ENCODE results near the gene DNAH11.
"Not testable (repeated sequence)": the region's sequence is repeated elsewhere in the genome, so short reads cannot be mapped to it uniquely, and the experiment has no call there.

The DNAH11 gene

DNA sequence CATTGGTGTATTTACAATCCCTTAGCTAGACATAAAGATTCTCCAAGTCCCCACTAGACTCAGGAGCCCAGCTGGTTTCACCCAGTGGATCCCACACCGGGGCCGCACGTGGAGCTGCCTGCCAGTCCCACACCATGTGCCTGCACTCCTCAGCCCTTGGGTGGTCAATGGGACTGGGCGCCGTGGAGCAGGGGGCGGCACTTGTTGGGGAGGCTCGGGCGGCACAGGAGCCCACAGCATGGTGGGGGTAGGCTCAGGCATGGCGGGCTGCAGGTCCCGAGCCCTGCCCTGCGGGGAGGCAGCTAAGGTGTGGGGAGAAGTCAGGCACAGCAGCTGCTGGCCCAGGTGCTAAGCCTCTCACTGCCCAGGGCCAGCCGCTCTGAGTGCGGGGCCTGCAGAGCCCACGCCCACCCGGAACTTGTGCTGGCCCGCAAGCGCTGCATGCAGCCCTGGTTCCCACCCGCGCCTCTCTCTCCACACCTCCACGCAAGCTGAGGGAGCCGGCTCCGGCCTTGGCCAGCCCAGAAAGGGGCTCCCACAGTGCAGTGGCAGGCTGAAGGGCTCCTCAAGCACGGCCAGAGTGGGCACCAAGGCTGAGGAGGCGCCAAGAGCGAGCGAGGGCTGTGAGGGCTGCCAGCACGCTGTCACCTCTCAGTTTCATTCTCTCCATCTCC is 6.3 kb upstream of the DNAH11 start:
- H3K27me3 ChIP-seq (ENCODE audit: insufficient read depth, low read length); H3K23ac ChIP-seq (ENCODE audit: low read length); H3K4me1 ChIP-seq (ENCODE audit: control insufficient read depth in 1 of 2, insufficient read depth in 2 of 2, low read length in 2 of 2); H3K14ac ChIP-seq (ENCODE audit: low read length); DNase-seq; H3K18ac ChIP-seq (ENCODE audit: low read length); H3K27ac ChIP-seq (ENCODE audit: low read depth, low read length); H3K79me1 ChIP-seq (ENCODE audit: low read length); H2BK5ac ChIP-seq (ENCODE audit: low read depth, low read length, poor library complexity); H2AK5ac ChIP-seq (ENCODE audit: low read length); H4K8ac ChIP-seq (ENCODE audit: low read depth, low read length); H3K4me2 ChIP-seq (ENCODE audit: low read length); H3K4me3 ChIP-seq (ENCODE audit: low read depth, low read length); H3K9ac ChIP-seq (ENCODE audit: low read length); H2AFZ ChIP-seq (ENCODE audit: insufficient read depth, low read length, poor library complexity); H2BK120ac ChIP-seq (ENCODE audit: insufficient read depth, low read length, poor library complexity); H2BK12ac ChIP-seq (ENCODE audit: low read length); H3K4ac ChIP-seq (ENCODE audit: low read depth, low read length); H4K12ac ChIP-seq (ENCODE audit: low read depth, low read length); H3K9me3 ChIP-seq (ENCODE audit: insufficient read depth, low read depth, low read length); H3K36me3 ChIP-seq (ENCODE audit: control insufficient read depth in 1 of 2, insufficient read depth in 2 of 2, low read length in 2 of 2); H3K79me2 ChIP-seq (ENCODE audit: control insufficient read depth, insufficient read depth, low read length, poor library complexity); H4K91ac ChIP-seq (ENCODE audit: low read depth, low read length): not testable (repeated sequence)
- no CpG with 5 or more reads among the region's 27 CpGs for WGBS (ENCODE audit: extremely low coverage, insufficient coverage, insufficient read length)

GRCh38 chr7:21538936-21539495 is 3.8 kb upstream of the DNAH11 start:
- Histone ChIP-seq H2BK12ac (ENCODE audit: low read length) (no peak overlapping the region), H3K9ac (ENCODE audit: low read length) (no peak overlapping the region), H3K27me3 (ENCODE audit: insufficient read depth, low read length) (no peaks in the 10 kb centered on the region), H3K79me2 (ENCODE audit: control insufficient read depth, insufficient read depth, low read length, poor library complexity) (no peaks in the 10 kb centered on the region), H3K4ac (ENCODE audit: low read depth, low read length) (no peak overlapping the region), H2AFZ (ENCODE audit: insufficient read depth, low read length, poor library complexity) (no peak overlapping the region), H3K36me3 (ENCODE audit: control insufficient read depth in 1 of 2, insufficient read depth in 2 of 2, low read length in 2 of 2) (no peaks in the 10 kb centered on the region), H4K91ac (ENCODE audit: low read depth, low read length) (no peak overlapping the region), H3K79me1 (ENCODE audit: low read length) (no peaks in the 10 kb centered on the region), H2BK5ac (ENCODE audit: low read depth, low read length, poor library complexity) (no peak overlapping the region), H4K12ac (ENCODE audit: low read depth, low read length) (no peak overlapping the region), H3K18ac (ENCODE audit: low read length) (no peak overlapping the region), H3K4me3 (ENCODE audit: low read depth, low read length) (no peak overlapping the region), H3K14ac (ENCODE audit: low read length) (no peak overlapping the region), H3K9me3 (ENCODE audit: insufficient read depth, low read depth, low read length) (peaks cover 3% of the 10 kb centered on the region), H2AK5ac (ENCODE audit: low read length) (no peak overlapping the region), H3K27ac (ENCODE audit: low read depth, low read length) (no peak overlapping the region), H2BK120ac (ENCODE audit: insufficient read depth, low read length, poor library complexity) (no peak overlapping the region), H3K4me2 (ENCODE audit: low read length) (no peak overlapping the region), H3K4me1 (ENCODE audit: control insufficient read depth in 1 of 2, insufficient read depth in 2 of 2, low read length in 2 of 2) (peaks cover 3 to 5% of the 10 kb centered on the region in 2 experiments), H3K23ac (ENCODE audit: low read length) (no peak overlapping the region), H4K8ac (ENCODE audit: low read depth, low read length) (no peak overlapping the region)
- DNase-seq: no peak
- WGBS (ENCODE audit: extremely low coverage, insufficient coverage, insufficient read length): no CpG with 5 or more reads among the region's 3 CpGs

- WGBS (ENCODE audit: extremely low coverage, insufficient coverage, insufficient read length): no CpG with 5 or more reads among the region's 31 CpGs
- Histone ChIP-seq H2BK5ac (ENCODE audit: low read depth, low read length, poor library complexity) (no peak overlapping the region), H3K14ac (ENCODE audit: low read length) (no peak overlapping the region), H3K18ac (ENCODE audit: low read length) (no peak overlapping the region), H3K79me1 (ENCODE audit: low read length) (peaks cover 1% of the 10 kb centered on the region), H2BK12ac (ENCODE audit: low read length) (no peak overlapping the region), H3K4me3 (ENCODE audit: low read depth, low read length) (peak overlapping the region; percentile 72), H4K8ac (ENCODE audit: low read depth, low read length) (no peak overlapping the region), H2BK120ac (ENCODE audit: insufficient read depth, low read length, poor library complexity) (no peak overlapping the region), H3K9me3 (ENCODE audit: insufficient read depth, low read depth, low read length) (no peaks in the 10 kb centered on the region), H2AFZ (ENCODE audit: insufficient read depth, low read length, poor library complexity) (peak overlapping the region; percentile 58), H3K4me1 (ENCODE audit: control insufficient read depth in 1 of 2, insufficient read depth in 2 of 2, low read length in 2 of 2) (peaks cover 3 to 5% of the 10 kb centered on the region in 2 experiments), H3K36me3 (ENCODE audit: control insufficient read depth in 1 of 2, insufficient read depth in 2 of 2, low read length in 2 of 2) (no peaks in the 10 kb centered on the region), H3K27ac (ENCODE audit: low read depth, low read length) (no peak overlapping the region), H3K23ac (ENCODE audit: low read length) (no peak overlapping the region), H4K12ac (ENCODE audit: low read depth, low read length) (no peak overlapping the region), H3K4ac (ENCODE audit: low read depth, low read length) (no peak overlapping the region), H3K79me2 (ENCODE audit: control insufficient read depth, insufficient read depth, low read length, poor library complexity) (no peaks in the 10 kb centered on the region), H3K4me2 (ENCODE audit: low read length) (peak overlapping the region; percentile 98), H2AK5ac (ENCODE audit: low read length) (no peak overlapping the region), H3K9ac (ENCODE audit: low read length) (no peak overlapping the region), H4K91ac (ENCODE audit: low read depth, low read length) (no peak overlapping the region), H3K27me3 (ENCODE audit: insufficient read depth, low read length) (no peaks in the 10 kb centered on the region)
- DNase-seq: peak; percentile 19 to 35
These were observed 876 bp downstream of the DNAH11 start for GRCh38 chr7:21543528-21544302.

- Histone ChIP-seq H3K18ac (ENCODE audit: low read length) (no peak overlapping the region), H3K4ac (ENCODE audit: low read depth, low read length) (no peak overlapping the region), H3K79me1 (ENCODE audit: low read length) (peaks cover 1% of the 10 kb centered on the region), H3K23ac (ENCODE audit: low read length) (no peak overlapping the region), H4K12ac (ENCODE audit: low read depth, low read length) (no peak overlapping the region), H2BK120ac (ENCODE audit: insufficient read depth, low read length, poor library complexity) (no peak overlapping the region), H3K79me2 (ENCODE audit: control insufficient read depth, insufficient read depth, low read length, poor library complexity) (no peaks in the 10 kb centered on the region), H3K27ac (ENCODE audit: low read depth, low read length) (no peak overlapping the region), H3K4me2 (ENCODE audit: low read length) (no peak overlapping the region), H3K4me3 (ENCODE audit: low read depth, low read length) (no peak overlapping the region), H3K9ac (ENCODE audit: low read length) (no peak overlapping the region), H3K14ac (ENCODE audit: low read length) (no peak overlapping the region), H2BK12ac (ENCODE audit: low read length) (no peak overlapping the region), H2AFZ (ENCODE audit: insufficient read depth, low read length, poor library complexity) (no peak overlapping the region), H3K9me3 (ENCODE audit: insufficient read depth, low read depth, low read length) (no peaks in the 10 kb centered on the region), H3K4me1 (ENCODE audit: control insufficient read depth in 1 of 2, insufficient read depth in 2 of 2, low read length in 2 of 2) (peaks cover 3 to 5% of the 10 kb centered on the region in 2 experiments), H4K8ac (ENCODE audit: low read depth, low read length) (no peak overlapping the region), H2BK5ac (ENCODE audit: low read depth, low read length, poor library complexity) (no peak overlapping the region), H3K36me3 (ENCODE audit: control insufficient read depth in 1 of 2, insufficient read depth in 2 of 2, low read length in 2 of 2) (no peaks in the 10 kb centered on the region), H2AK5ac (ENCODE audit: low read length) (no peak overlapping the region), H3K27me3 (ENCODE audit: insufficient read depth, low read length) (no peaks in the 10 kb centered on the region), H4K91ac (ENCODE audit: low read depth, low read length) (no peak overlapping the region)
- WGBS (ENCODE audit: extremely low coverage, insufficient coverage, insufficient read length): no CpG with 5 or more reads among the region's 3 CpGs
- DNase-seq: no peak
These were observed 1.4 kb downstream of the DNAH11 start for GRCh38 chr7:21544303-21544656.

Data from trophoblast cell (in vitro differentiated cells and primary cell).